ENCODE measurements around the gene SCARB1. TPM values are rescaled to one million over a fixed set of nuclear protein-coding genes. Genes with fewer than 3 reads are reported as not detected.
A peak's percentile ranks its signal among the peaks of the same experiment; 100 is the strongest.

The SCARB1 gene
- total RNA-seq, 1 experiment from 2014 or later: 31.3 TPM

GRCh38 chr12:124841558-124841945 lies 22.1 kb downstream of the SCARB1 start:
- no peak overlapping the region for H3K18ac ChIP-seq (ENCODE audit: insufficient read length, low read depth, low read length)
- peak overlapping the region; percentile 76 for H3K14ac ChIP-seq (ENCODE audit: insufficient read depth, low read length)
- H3T11ph ChIP-seq (ENCODE audit: low read length): no peak overlapping the region
- no peak overlapping the region for H3K56ac ChIP-seq (ENCODE audit: insufficient read length, low read depth, low read length)
- H3K27me3 Mint-ChIP-seq (ENCODE audit: low read depth): no peaks in the 10 kb centered on the region; the same call in 1 of the 2 replicates
- no CpG with 5 or more reads among the region's 7 CpGs for WGBS (ENCODE audit: extremely low coverage, insufficient read length, low lambda C conversion rate)
- H2BK15ac ChIP-seq (ENCODE audit: low read depth, low read length): no peak overlapping the region
- no peak for DNase-seq
- peaks cover 18 to 29% of the 10 kb centered on the region in 2 experiments for H3K4me1 Mint-ChIP-seq
- H3K36me3 Mint-ChIP-seq (ENCODE audit: insufficient read depth in 1 of 3, low read depth in 3 of 3): peaks cover 3 to 9% (median 3%) of the 10 kb centered on the region in 3 experiments; a peak in 4 of 7 replicates
- no peak overlapping the region for H2BK120ac ChIP-seq (ENCODE audit: low read depth, low read length, poor library complexity, severe bottlenecking)
- peaks cover 3% of the 10 kb centered on the region for H4K20me1 ChIP-seq (ENCODE audit: control insufficient read depth, insufficient read depth, insufficient read length)
- H3K9me3 ChIP-seq (ENCODE audit: control insufficient read depth, low read depth, low read length): no peaks in the 10 kb centered on the region
- no peaks in the 10 kb centered on the region for H3K79me2 ChIP-seq (ENCODE audit: insufficient read depth, low read length)
- no peak overlapping the region for H2BK20ac ChIP-seq (ENCODE audit: low read depth, low read length, poor library complexity, severe bottlenecking)
- no peak overlapping the region for H2BK5ac ChIP-seq (ENCODE audit: insufficient read length, low read length)
- no peak overlapping the region for H3K4me2 ChIP-seq (ENCODE audit: insufficient read depth, insufficient read length, low read length)
- no peak overlapping the region for H2BK12ac ChIP-seq (ENCODE audit: insufficient read length, low read depth, low read length)
- no peaks in the 10 kb centered on the region; a peak in 1 of 5 replicates for H3K9me3 Mint-ChIP-seq
- H3K23ac ChIP-seq (ENCODE audit: insufficient read length, low read depth, low read length): no peak overlapping the region
- H4K91ac ChIP-seq (ENCODE audit: insufficient read length, low read depth, low read length): peak overlapping the region; percentile 87
- no peak overlapping the region for H4K8ac ChIP-seq (replicated peaks; ENCODE audit: insufficient read length, low read depth, low read length)
- H3K4me1 ChIP-seq (ENCODE audit: insufficient read depth, low read length): no peaks in the 10 kb centered on the region; the same call in 1 of the 2 replicates
- no peak overlapping the region; the same call in 1 of the 2 replicates for H3K4ac ChIP-seq (ENCODE audit: low read depth, low read length)
- peak overlapping the region; percentile 33 for H4K5ac ChIP-seq (ENCODE audit: insufficient read length, low read depth, low read length)
- H3K9ac ChIP-seq (ENCODE audit: extremely low read depth, insufficient read length, low read length): no peak overlapping the region
- H3K23me2 ChIP-seq (ENCODE audit: insufficient read length, low read depth, low read length, poor library complexity, severe bottlenecking): peaks cover 6% of the 10 kb centered on the region
- H3K27me3 ChIP-seq (ENCODE audit: insufficient read depth, low read length): no peaks in the 10 kb centered on the region
- H2AK5ac ChIP-seq (ENCODE audit: insufficient read length, low read length): no peak overlapping the region
- H3K27ac ChIP-seq (ENCODE audit: insufficient read length, low read depth, low read length): no peak overlapping the region
- no peak overlapping the region for H2AFZ ChIP-seq (ENCODE audit: low read length)
- peaks cover 5% of the 10 kb centered on the region for H3K79me1 ChIP-seq (ENCODE audit: insufficient read depth, low read depth, low read length, poor library complexity, severe bottlenecking)
- peak overlapping the region; percentile 63 to 89 (median 87); a peak in 5 of 7 replicates for H3K27ac Mint-ChIP-seq
- no peak for TF ChIP-seq CTCF (conservative IDR thresholded peaks at IDR 0.05)
- H3K4me3 Mint-ChIP-seq: no peak overlapping the region
